HCT116 (cell line): Measurements from ENCODE around the gene SLC16A5. TPM values are rescaled to one million over a fixed set of nuclear protein-coding genes. Genes with fewer than 3 reads are reported as not detected.
"Not testable (repeated sequence)": the region's sequence is repeated elsewhere in the genome, so short reads cannot be mapped to it uniquely, and the experiment has no call there.

Source experiments
- ATAC-seq: fragments of 200-7000 bp; cut with Tn5 transposase; 2 replicates; pipeline ENCODE4 v1.9.1; 2020; ENCODE audit warnings: mild to moderate bottlenecking, moderate library complexity
- BruUV-seq: library from RNA; stranded (reverse); fragments of 400-500 nt; replicated peaks from 2 replicates; lab custom pipeline; 2021; lab: Mats Ljungman, UMichigan
- CTCF ChIA-PET: fragments of 300-600 bp; sonication (Branson Sonifier 250); formaldehyde crosslinking; loops from one replicate; lab custom pipeline; 2021; ENCODE audit warnings: antibody characterized with exemption; lab: Charles Lee
- POLR2A ChIA-PET: fragments of 300-600, 350-600 bp; sonication (Branson Sonifier 250); formaldehyde crosslinking; loops from one replicate; lab custom pipeline; 2021; ENCODE audit warnings: antibody characterized with exemption; lab: Charles Lee
- RAD21 ChIA-PET, 2 experiments: fragments of 300-600 bp; sonication (Branson Sonifier 250); formaldehyde crosslinking; loops; one replicate each; lab custom pipeline; 2023; ENCODE audit warnings: low total read pairs in 2 of 2; ENCODE audit not compliant: uncharacterized antibody in 2 of 2, unreplicated experiment in 2 of 2, low non-redundant PET in 1 of 2; lab: Charles Lee
- DNase-seq: peaks from one replicate; pipeline ENCODE4 v3.0.0-alpha.2; 2010; ENCODE audit warnings: low read depth, low spot score
- H2AFZ ChIP-seq: fragments of 200-600 bp; shearing (Covaris generic), sonication (generic); 2 replicates; pipeline ENCODE4 v1.6.1; 2017; ENCODE audit warnings: low read depth, mixed run types, mixed read lengths, antibody characterized with exemption, low read length; ENCODE audit not compliant: poor library complexity, severe bottlenecking
- H3K27ac ChIP-seq: 2 replicates; pipeline ENCODE4 v1.5.1; 2012; ENCODE audit warnings: low read depth, low read length
- H3K27me3 ChIP-seq: fragments of 200-600 bp; sonication (generic); 2 replicates; pipeline ENCODE4 v1.6.1; 2016; ENCODE audit warnings: mixed run types, low read length, mixed read lengths; ENCODE audit not compliant: insufficient read depth
- H3K36me3 ChIP-seq, 2 experiments: fragments of 200-500 bp in 1 of 2; fragments of 200-600 bp in 1 of 2; sonication (Bioruptor generic) in 1 of 2; sonication (generic) in 1 of 2; 2 replicates each; pipeline versions ENCODE4 v1.5.1 to v1.6.1; 2014 to 2016; ENCODE audit warnings: low read length in 2 of 2, inconsistent platforms in 1 of 2, mixed read lengths in 1 of 2, mixed run types in 1 of 2; ENCODE audit not compliant: insufficient read depth in 2 of 2, control insufficient read depth in 1 of 2
- H3K4me1 ChIP-seq, 2 experiments: fragments of 200-600 bp in 1 of 2; sonication (generic) in 1 of 2; 2 replicates each; pipeline versions ENCODE4 v1.5.1 to v1.6.1; 2012 to 2017; ENCODE audit warnings: low read length in 2 of 2, inconsistent platforms in 1 of 2, mild to moderate bottlenecking in 1 of 2, mixed read lengths in 1 of 2, mixed run types in 1 of 2, moderate library complexity in 1 of 2; ENCODE audit not compliant: insufficient read depth in 2 of 2, control insufficient read depth in 1 of 2
- H3K4me2 ChIP-seq: fragments of 200-600 bp; sonication (generic); 2 replicates; pipeline ENCODE4 v1.6.1; 2017; ENCODE audit warnings: mixed run types, low read length, mixed read lengths
- H3K4me3 ChIP-seq, 2 experiments: fragments of 200-600 bp in 1 of 2; sonication (generic) in 1 of 2; replicated peaks in 1 of 2; 2 replicates each; pipeline ENCODE4 v1.5.1; 2011 to 2016; ENCODE audit warnings: low read length in 2 of 2, control low read depth in 1 of 2, low read depth in 1 of 2, mild to moderate bottlenecking in 1 of 2, mixed read lengths in 1 of 2, mixed run types in 1 of 2
- H3K79me2 ChIP-seq: fragments of 200-600 bp; sonication (generic); 2 replicates; pipeline ENCODE4 v1.6.1; 2017; ENCODE audit warnings: mild to moderate bottlenecking, mixed run types, low read length, moderate library complexity, mixed read lengths; ENCODE audit not compliant: insufficient read depth
- H3K9ac ChIP-seq: fragments of 200-600 bp; sonication (generic); 2 replicates; pipeline ENCODE4 v1.6.1; 2016; ENCODE audit warnings: low read length, mixed read lengths
- H3K9me2 ChIP-seq: fragments of 200-600 bp; sonication (generic), shearing (Covaris generic); 2 replicates; pipeline ENCODE4 v1.6.1; 2017; ENCODE audit warnings: mixed run types, mild to moderate bottlenecking, moderate library complexity; ENCODE audit not compliant: insufficient read depth
- H3K9me3 ChIP-seq, 2 experiments: fragments of 200-500 bp in 1 of 2; fragments of 200-600 bp in 1 of 2; sonication (Bioruptor generic) in 1 of 2; sonication (generic) in 1 of 2; 2 replicates each; pipeline ENCODE4 v1.6.1; 2014 to 2017; ENCODE audit warnings: low read length in 2 of 2, mixed read lengths in 2 of 2, inconsistent platforms in 1 of 2, low read depth in 1 of 2, mild to moderate bottlenecking in 1 of 2, mixed run types in 1 of 2, moderate library complexity in 1 of 2; ENCODE audit not compliant: control insufficient read depth in 1 of 2, insufficient read depth in 1 of 2
- H4K20me1 ChIP-seq: fragments of 200-600 bp; sonication (generic), shearing (Covaris generic); 2 replicates; pipeline ENCODE4 v1.6.1; 2017; ENCODE audit warnings: mixed run types, mild to moderate bottlenecking, moderate library complexity; ENCODE audit not compliant: insufficient read depth
- CEBPB ChIP-seq: IDR thresholded peaks from 2 replicates; pipeline ENCODE4 v1.6.1; 2012; ENCODE audit warnings: low read depth
- CTCF ChIP-seq, 3 experiments: fragments of 200-600 bp in 1 of 3; sonication (generic) in 1 of 3; IDR thresholded peaks in 2 of 3; conservative IDR thresholded peaks in 1 of 3; 2 replicates each; pipeline ENCODE4 v1.5.1; 2012 to 2017; ENCODE audit warnings: low read depth in 2 of 3, low read length in 2 of 3, antibody characterized with exemption in 1 of 3, borderline replicate concordance in 1 of 3, control low read depth in 1 of 3, mild to moderate bottlenecking in 1 of 3, mixed read lengths in 1 of 3, mixed run types in 1 of 3, moderate library complexity in 1 of 3; ENCODE audit not compliant: insufficient read depth in 1 of 3
- EGR1 ChIP-seq: IDR thresholded peaks from 2 replicates; pipeline ENCODE4 v1.6.1; 2012; ENCODE audit warnings: low read depth
- ELF1 ChIP-seq: IDR thresholded peaks from 2 replicates; pipeline ENCODE4 v1.6.1; 2012; ENCODE audit warnings: low read depth, borderline replicate concordance
- FOSL1 ChIP-seq: IDR thresholded peaks from 2 replicates; pipeline ENCODE4 v1.6.1; 2012; ENCODE audit warnings: low read depth
- JUND ChIP-seq: IDR thresholded peaks from 2 replicates; pipeline ENCODE4 v1.6.1; 2012
- POLR2AphosphoS5 ChIP-seq: IDR thresholded peaks from 2 replicates; pipeline ENCODE4 v1.6.1; 2011; ENCODE audit warnings: mild to moderate bottlenecking, low read depth, low read length, moderate library complexity
- SP1 ChIP-seq: IDR thresholded peaks from 2 replicates; pipeline ENCODE4 v1.6.1; 2012; ENCODE audit warnings: low read depth
- ZFX ChIP-seq: fragments of 450-650 bp; IDR thresholded peaks from 2 replicates; pipeline ENCODE4 v1.6.1; 2017
- ZNF274 ChIP-seq: fragments of 200-500 bp; sonication (Bioruptor generic); IDR thresholded peaks from 2 replicates; pipeline ENCODE4 v1.6.1; 2014; ENCODE audit warnings: mild to moderate bottlenecking, low read depth, low read length, inconsistent platforms
- intact Hi-C: fragments of 100-400 bp; cut with micrococcal nuclease; formaldehyde crosslinking; loops from 2 replicates; pipeline ENCODE4 v1.10.0; 2022
- total RNA-seq: library from RNA; stranded (reverse); gene quantifications from one replicate; pipeline ENCODE4 v1.2.1, GENCODE V29; 2021; ENCODE audit not compliant: unreplicated experiment
- TF ChIP-seq, protein P1 (sequence below): IDR thresholded peaks from 2 replicates; pipeline ENCODE4 v1.6.1; 2011; ENCODE audit warnings: mild to moderate bottlenecking, low read length, moderate library complexity; ENCODE audit not compliant: insufficient replicate concordance; ENCODE audit errors: extremely low read depth
- TF ChIP-seq, protein P2 (sequence below): IDR thresholded peaks from 2 replicates; pipeline ENCODE4 v1.6.1; 2012

The SLC16A5 gene
- total RNA-seq, 1 experiment from 2014 or later: 79.3 TPM

GRCh38 chr17:75135452-75135851, 47.7 kb downstream of the SLC16A5 start (continued):
- no peak for TF ChIP-seq CTCF (IDR thresholded peaks at IDR 0.05 in 2 of 3, conservative IDR thresholded peaks at IDR 0.05 in 1 of 3; ENCODE audit: borderline replicate concordance in 1 of 3, insufficient read depth in 1 of 3, low read depth in 2 of 3, low read length in 2 of 3)

GRCh38 chr17:75135946-75136345, 48.2 kb downstream of the SLC16A5 start:
- no peak overlapping the region for H3K9ac ChIP-seq
- TF ChIP-seq JUND (no peak), ZNF274 (no peak), ZFX (no peak), FOSL1 (no peak), ELF1 (no peak), SP1 (no peak), POLR2AphosphoS5 (no peak), CEBPB (no peak), EGR1 (no peak)
- TF ChIP-seq, protein P1, sequence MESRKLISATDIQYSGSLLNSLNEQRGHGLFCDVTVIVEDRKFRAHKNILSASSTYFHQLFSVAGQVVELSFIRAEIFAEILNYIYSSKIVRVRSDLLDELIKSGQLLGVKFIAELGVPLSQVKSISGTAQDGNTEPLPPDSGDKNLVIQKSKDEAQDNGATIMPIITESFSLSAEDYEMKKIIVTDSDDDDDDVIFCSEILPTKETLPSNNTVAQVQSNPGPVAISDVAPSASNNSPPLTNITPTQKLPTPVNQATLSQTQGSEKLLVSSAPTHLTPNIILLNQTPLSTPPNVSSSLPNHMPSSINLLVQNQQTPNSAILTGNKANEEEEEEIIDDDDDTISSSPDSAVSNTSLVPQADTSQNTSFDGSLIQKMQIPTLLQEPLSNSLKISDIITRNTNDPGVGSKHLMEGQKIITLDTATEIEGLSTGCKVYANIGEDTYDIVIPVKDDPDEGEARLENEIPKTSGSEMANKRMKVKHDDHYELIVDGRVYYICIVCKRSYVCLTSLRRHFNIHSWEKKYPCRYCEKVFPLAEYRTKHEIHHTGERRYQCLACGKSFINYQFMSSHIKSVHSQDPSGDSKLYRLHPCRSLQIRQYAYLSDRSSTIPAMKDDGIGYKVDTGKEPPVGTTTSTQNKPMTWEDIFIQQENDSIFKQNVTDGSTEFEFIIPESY: no peak
- TF ChIP-seq, protein P2, sequence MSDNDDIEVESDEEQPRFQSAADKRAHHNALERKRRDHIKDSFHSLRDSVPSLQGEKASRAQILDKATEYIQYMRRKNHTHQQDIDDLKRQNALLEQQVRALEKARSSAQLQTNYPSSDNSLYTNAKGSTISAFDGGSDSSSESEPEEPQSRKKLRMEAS: no peak
- TF ChIP-seq, all 23 proteins: peak for 0
- peaks cover 19 to 45% of the 10 kb centered on the region in 2 experiments; a peak in 3 of 4 replicates for H3K4me1 ChIP-seq
- H3K27me3 ChIP-seq: no peaks in the 10 kb centered on the region
- ChIA-PET POLR2A (interaction anchor here (1.2 kb wide), 2 partner anchors 9 to 19 kb away, joined by 3 to 6 read pairs; partner anchors contain the start of gene JPT1), CTCF (no interaction called here), RAD21 (no interaction called here)
- no peak for ATAC-seq
- intact Hi-C loops: no loop called here
- no peak overlapping the region for H3K4me2 ChIP-seq
- no peaks in the 10 kb centered on the region for H3K9me3 ChIP-seq
- H4K20me1 ChIP-seq: peaks cover 9% of the 10 kb centered on the region; the same call in 1 of the 2 replicates
- no peak overlapping the region for H3K4me3 ChIP-seq
- no peak for DNase-seq
- peaks cover 33 to 48% of the 10 kb centered on the region in 2 experiments for H3K36me3 ChIP-seq
- peaks cover 48% of the 10 kb centered on the region for H3K79me2 ChIP-seq
- H3K27ac ChIP-seq: no peak overlapping the region
- no peak overlapping the region for H2AFZ ChIP-seq
- no TSS peak for BruUV-seq
- H3K9me2 ChIP-seq: no peaks in the 10 kb centered on the region

GRCh38 chr17:75137762-75138161, 50.0 kb downstream of the SLC16A5 start:
- H3K27me3 ChIP-seq, H3K27ac ChIP-seq, H4K20me1 ChIP-seq, H3K4me3 ChIP-seq, intact Hi-C loops, DNase-seq, H3K9me3 ChIP-seq, CTCF ChIA-PET, H3K4me2 ChIP-seq, ATAC-seq, BruUV-seq, RAD21 ChIA-PET, H2AFZ ChIP-seq, H3K9me2 ChIP-seq, H3K9ac ChIP-seq: not testable (repeated sequence)
- peaks cover 47 to 57% of the 10 kb centered on the region in 2 experiments for H3K36me3 ChIP-seq
- H3K4me1 ChIP-seq: peaks cover 10 to 26% of the 10 kb centered on the region in 2 experiments; a peak in 3 of 4 replicates
- POLR2A ChIA-PET: interaction anchor here (1.5 kb wide), 1 partner anchor 125 kb away, joined by 5 read pairs; the partner anchor contains the start of gene MRPL58
- H3K79me2 ChIP-seq: peaks cover 47% of the 10 kb centered on the region
